Neural progenitor cell (in vitro differentiated cells): ENCODE measurements around the gene C20orf204. TPM values are rescaled to one million over a fixed set of nuclear protein-coding genes. Genes with fewer than 3 reads are reported as not detected.

ENCODE experiments used
- DNase-seq: peaks from one replicate; pipeline ENCODE4 v3.0.0-alpha.2; 2016; ENCODE audit warnings: low spot score
- H2AFZ ChIP-seq: fragments of 200-600 bp; sonication (generic); replicated peaks from 2 replicates; pipeline ENCODE4 v1.6.1; 2016; ENCODE audit warnings: antibody characterized with exemption
- H3F3A ChIP-seq: fragments of 200-600 bp; sonication (generic); 2 replicates; pipeline ENCODE4 v1.6.1; 2016; ENCODE audit warnings: antibody characterized with exemption, low read depth
- H3K27ac ChIP-seq: fragments of 200-600 bp; sonication (generic); 2 replicates; pipeline ENCODE4 v1.5.1; 2016; ENCODE audit warnings: mild to moderate bottlenecking
- H3K27me3 ChIP-seq: fragments of 200-600 bp; sonication (generic); 2 replicates; pipeline ENCODE4 v1.6.1; 2016; ENCODE audit warnings: mild to moderate bottlenecking, moderate library complexity
- H3K36me3 ChIP-seq: fragments of 200-600 bp; sonication (generic); 2 replicates; pipeline ENCODE4 v1.5.1; 2016
- H3K4me1 ChIP-seq: fragments of 200-600 bp; sonication (generic); 2 replicates; pipeline ENCODE4 v1.6.1; 2016; ENCODE audit warnings: mixed run types
- H3K4me2 ChIP-seq: fragments of 200-600 bp; sonication (generic); 2 replicates; pipeline ENCODE4 v1.6.1; 2016
- H3K4me3 ChIP-seq: fragments of 200-600 bp; sonication (generic); 2 replicates; pipeline ENCODE4 v1.5.1; 2016
- H3K79me2 ChIP-seq: fragments of 200-600 bp; sonication (generic); 2 replicates; pipeline ENCODE4 v1.6.1; 2016; ENCODE audit warnings: low read depth
- H3K9ac ChIP-seq: fragments of 200-600 bp; sonication (generic); 2 replicates; pipeline ENCODE4 v1.6.1; 2016
- H3K9me3 ChIP-seq: fragments of 200-600 bp; sonication (generic); 2 replicates; pipeline ENCODE4 v1.5.1; 2016; ENCODE audit warnings: low read depth
- H4K20me1 ChIP-seq: fragments of 200-600 bp; sonication (generic); 2 replicates; pipeline ENCODE4 v1.6.1; 2016; ENCODE audit warnings: low read depth
- H3K27ac Mint-ChIP-seq: 3 replicates; pipeline ENCODE4 v1.8.0; 2021; ENCODE audit warnings: mixed read lengths
- H3K27me3 Mint-ChIP-seq: 2 replicates; pipeline ENCODE4 v1.8.0; 2022; ENCODE audit warnings: low read depth, mild to moderate bottlenecking, inconsistent platforms, moderate library complexity, mixed read lengths; ENCODE audit not compliant: insufficient read depth
- H3K36me3 Mint-ChIP-seq: 3 replicates; pipeline ENCODE4 v1.8.0; 2021; ENCODE audit warnings: mixed read lengths
- H3K4me1 Mint-ChIP-seq: 3 replicates; pipeline ENCODE4 v1.8.0; 2021; ENCODE audit warnings: mixed read lengths
- H3K4me3 Mint-ChIP-seq: 3 replicates; pipeline ENCODE4 v1.8.0; 2021; ENCODE audit warnings: mild to moderate bottlenecking, moderate library complexity, mixed read lengths
- H3K9me3 Mint-ChIP-seq: 3 replicates; pipeline ENCODE4 v1.8.0; 2020; ENCODE audit warnings: mixed read lengths
- CTCF ChIP-seq: fragments of 200-600 bp; sonication (generic); IDR thresholded peaks from 2 replicates; pipeline ENCODE4 v1.5.1; 2017; ENCODE audit warnings: antibody characterized with exemption, mild to moderate bottlenecking
- EZH2 ChIP-seq: fragments of 200-600 bp; sonication (generic); IDR thresholded peaks from 2 replicates; pipeline ENCODE4 v1.6.1; 2017; ENCODE audit warnings: antibody characterized with exemption, mild to moderate bottlenecking, moderate library complexity
- EZH2phosphoT487 ChIP-seq: fragments of 200-600 bp; sonication (generic); IDR thresholded peaks from 2 replicates; pipeline ENCODE4 v1.6.1; 2017; ENCODE audit warnings: antibody characterized with exemption
- total RNA-seq: library from RNA; depleted of rRNA; stranded (reverse); fragments of >200 nt; gene quantifications from 2 replicates; pipeline ENCODE4 v1.2.3, GENCODE V29; 2015; ENCODE audit warnings: low replicate concordance

C20orf204 gene
- total RNA-seq, 1 donor from 2014 or later: 0.04 TPM

- peaks cover 78% of the 10 kb centered on the region for H3K27me3 ChIP-seq
- peak overlapping the region; percentile 97 for H3K4me2 ChIP-seq
- TF ChIP-seq EZH2: peak; percentile 48
- peak; percentile 34 for TF ChIP-seq EZH2phosphoT487
- no peak for TF ChIP-seq CTCF
- Mint-ChIP-seq H3K27me3 (peaks cover 22% of the 10 kb centered on the region), H3K4me3 (peak overlapping the region; percentile 73), H3K27ac (no peak overlapping the region), H3K4me1 (peaks cover 41% of the 10 kb centered on the region), H3K36me3 (no peaks in the 10 kb centered on the region), H3K9me3 (peaks cover 9% of the 10 kb centered on the region)
- no peaks in the 10 kb centered on the region for H3K79me2 ChIP-seq
- H4K20me1 ChIP-seq: peaks cover 19% of the 10 kb centered on the region
- no peaks in the 10 kb centered on the region for H3K9me3 ChIP-seq
- peaks cover 55% of the 10 kb centered on the region for H3F3A ChIP-seq
- H3K36me3 ChIP-seq: no peaks in the 10 kb centered on the region
- no peak overlapping the region for H2AFZ ChIP-seq
- no peak overlapping the region for H3K27ac ChIP-seq
- peaks cover 27% of the 10 kb centered on the region for H3K4me1 ChIP-seq
- H3K9ac ChIP-seq: no peak overlapping the region
- DNase-seq: peak; percentile 56
- no peak overlapping the region for H3K4me3 ChIP-seq
Observed at GRCh38 chr20:64082126-64082731, 46.2 kb downstream of the C20orf204 start.

DNA sequence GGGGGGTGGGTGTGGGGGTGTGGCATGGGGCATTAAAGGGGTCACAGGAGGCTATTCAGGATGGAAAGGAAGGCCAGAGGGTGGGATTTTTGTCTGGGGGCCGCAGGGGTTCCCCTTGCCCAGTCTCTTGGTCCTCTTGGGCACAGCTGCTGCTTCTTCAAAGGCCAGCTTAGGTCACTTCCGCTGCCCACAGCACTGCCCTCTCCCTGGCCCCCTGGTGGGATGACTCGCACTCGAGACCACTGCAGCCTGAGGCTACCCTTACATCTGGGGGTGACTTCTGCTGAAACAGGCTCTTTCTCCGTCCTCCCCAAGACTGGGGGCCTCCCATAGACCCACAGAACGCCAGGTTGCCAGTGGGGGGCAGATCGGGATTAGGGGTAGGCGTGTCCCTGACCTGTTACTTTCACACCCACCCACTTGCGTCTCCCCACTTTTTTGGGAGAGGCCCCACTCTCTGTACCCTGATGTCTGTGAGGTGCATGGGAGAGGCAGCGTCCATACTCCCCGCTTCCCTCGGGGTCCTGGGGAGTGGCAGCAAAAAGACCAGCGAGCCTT, 46.9 kb downstream of the C20orf204 start:
- no peak overlapping the region for H3K9ac ChIP-seq
- peak overlapping the region; percentile 61 for H3K4me3 ChIP-seq
- peaks cover 19% of the 10 kb centered on the region for H4K20me1 ChIP-seq
- H3K4me3 Mint-ChIP-seq: peak overlapping the region; percentile 73
- peaks cover 82% of the 10 kb centered on the region for H3K27me3 ChIP-seq
- DNase-seq: no peak
- H3K36me3 Mint-ChIP-seq: no peaks in the 10 kb centered on the region
- H3K4me1 ChIP-seq: peaks cover 27% of the 10 kb centered on the region
- H3K79me2 ChIP-seq: no peaks in the 10 kb centered on the region
- peak overlapping the region; percentile 97 for H3K4me2 ChIP-seq
- peaks cover 55% of the 10 kb centered on the region for H3F3A ChIP-seq
- H3K27ac Mint-ChIP-seq: no peak overlapping the region
- H3K27me3 Mint-ChIP-seq: peaks cover 25% of the 10 kb centered on the region
- no peak overlapping the region for H3K27ac ChIP-seq
- peaks cover 41% of the 10 kb centered on the region for H3K4me1 Mint-ChIP-seq
- peaks cover 12% of the 10 kb centered on the region for H3K9me3 Mint-ChIP-seq
- no peak for TF ChIP-seq EZH2
- TF ChIP-seq EZH2phosphoT487: no peak
- no peak for TF ChIP-seq CTCF
- H2AFZ ChIP-seq: no peak overlapping the region
- no peaks in the 10 kb centered on the region for H3K36me3 ChIP-seq
- no peaks in the 10 kb centered on the region for H3K9me3 ChIP-seq

DNA sequence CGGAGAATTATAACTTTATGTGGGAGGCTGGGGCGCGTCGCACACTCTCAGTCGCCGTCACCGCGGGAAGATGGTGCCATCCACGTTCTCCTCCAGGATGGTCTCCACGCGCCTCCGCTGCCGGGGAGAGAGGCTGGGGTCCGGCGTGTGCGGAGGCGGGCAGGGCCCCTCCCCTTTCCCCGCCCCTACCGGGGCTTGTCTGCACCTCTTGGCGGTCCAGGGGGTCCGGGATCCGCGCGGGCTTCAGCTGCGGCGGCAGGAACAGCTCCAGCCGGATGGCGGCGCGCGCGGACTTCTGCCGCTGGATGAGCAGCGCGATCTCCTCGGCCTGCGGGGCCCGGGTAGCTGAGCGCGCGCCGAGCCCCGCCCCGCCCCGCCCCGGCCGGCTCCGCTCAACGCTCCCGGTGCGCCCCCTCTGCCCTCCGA, 47.4 kb downstream of the C20orf204 start:
- H3K4me3 ChIP-seq: peak overlapping the region; percentile 61

More for the DNA sequence above, 47.4 kb downstream of the C20orf204 start:
- no peak overlapping the region for H3K9ac ChIP-seq
- H3K36me3 ChIP-seq: no peaks in the 10 kb centered on the region
- peaks cover 19% of the 10 kb centered on the region for H4K20me1 ChIP-seq
- peak overlapping the region; percentile 84 for H2AFZ ChIP-seq
- H3K27ac ChIP-seq: no peak overlapping the region
- H3F3A ChIP-seq: peaks cover 54% of the 10 kb centered on the region
- H3K27me3 ChIP-seq: peaks cover 87% of the 10 kb centered on the region
- no peaks in the 10 kb centered on the region for H3K36me3 Mint-ChIP-seq
- DNase-seq: peak; percentile 94
- H3K4me1 Mint-ChIP-seq: peaks cover 41% of the 10 kb centered on the region
- peak overlapping the region; percentile 97 for H3K4me2 ChIP-seq
- H3K9me3 Mint-ChIP-seq: peaks cover 15% of the 10 kb centered on the region
- peaks cover 30% of the 10 kb centered on the region for H3K27me3 Mint-ChIP-seq
- H3K4me3 Mint-ChIP-seq: peak overlapping the region; percentile 73
- peaks cover 27% of the 10 kb centered on the region for H3K4me1 ChIP-seq
- no peaks in the 10 kb centered on the region for H3K9me3 ChIP-seq
- H3K79me2 ChIP-seq: no peaks in the 10 kb centered on the region
- H3K27ac Mint-ChIP-seq: no peak overlapping the region
- TF ChIP-seq EZH2phosphoT487: no peak
- peak; percentile 65 for TF ChIP-seq CTCF
